22Rv1 (cell line): Measurements from ENCODE around the gene MAGOHB.

Source experiments
- ZFX ChIP-seq: fragments of 450-650 bp; IDR thresholded peaks from 2 replicates; pipeline ENCODE4 v1.6.1; 2017; ENCODE audit warnings: antibody characterized with exemption, borderline replicate concordance
- TF ChIP-seq, protein P1 (sequence below): fragments of 450-650 bp; IDR thresholded peaks from 2 replicates; pipeline ENCODE4 v1.5.1; 2017; ENCODE audit warnings: mild to moderate bottlenecking

DNA sequence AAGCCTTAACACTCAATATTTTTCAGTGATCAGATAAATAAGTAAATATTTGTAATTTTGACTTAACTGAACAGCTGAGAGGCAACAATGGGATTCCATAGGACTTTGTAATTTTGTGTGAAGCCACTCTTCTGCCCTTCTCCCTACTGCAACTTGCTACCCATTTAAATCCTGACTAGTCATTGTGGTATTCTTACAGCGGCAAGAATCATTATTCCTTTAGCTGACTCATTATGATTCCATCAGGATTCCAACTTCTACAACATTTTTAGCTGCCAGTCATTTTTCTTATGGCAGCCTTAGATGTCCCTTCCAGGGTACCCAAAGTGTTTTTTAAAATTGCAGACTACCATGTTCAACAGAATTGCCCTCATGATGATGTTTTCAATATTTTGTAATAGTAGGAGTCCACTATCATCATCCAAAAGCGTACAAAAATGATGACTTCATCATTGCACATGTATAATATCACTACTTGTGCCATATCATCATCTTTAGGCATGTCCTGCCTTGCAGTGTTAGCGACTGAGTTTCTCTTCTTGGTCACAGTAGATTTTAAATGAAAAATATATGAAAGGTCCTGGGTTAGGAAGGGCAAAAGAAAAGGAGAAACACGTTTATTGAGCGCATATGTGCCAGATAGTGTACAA, 5.1 kb upstream of the MAGOHB start:
- TF ChIP-seq, protein P1, sequence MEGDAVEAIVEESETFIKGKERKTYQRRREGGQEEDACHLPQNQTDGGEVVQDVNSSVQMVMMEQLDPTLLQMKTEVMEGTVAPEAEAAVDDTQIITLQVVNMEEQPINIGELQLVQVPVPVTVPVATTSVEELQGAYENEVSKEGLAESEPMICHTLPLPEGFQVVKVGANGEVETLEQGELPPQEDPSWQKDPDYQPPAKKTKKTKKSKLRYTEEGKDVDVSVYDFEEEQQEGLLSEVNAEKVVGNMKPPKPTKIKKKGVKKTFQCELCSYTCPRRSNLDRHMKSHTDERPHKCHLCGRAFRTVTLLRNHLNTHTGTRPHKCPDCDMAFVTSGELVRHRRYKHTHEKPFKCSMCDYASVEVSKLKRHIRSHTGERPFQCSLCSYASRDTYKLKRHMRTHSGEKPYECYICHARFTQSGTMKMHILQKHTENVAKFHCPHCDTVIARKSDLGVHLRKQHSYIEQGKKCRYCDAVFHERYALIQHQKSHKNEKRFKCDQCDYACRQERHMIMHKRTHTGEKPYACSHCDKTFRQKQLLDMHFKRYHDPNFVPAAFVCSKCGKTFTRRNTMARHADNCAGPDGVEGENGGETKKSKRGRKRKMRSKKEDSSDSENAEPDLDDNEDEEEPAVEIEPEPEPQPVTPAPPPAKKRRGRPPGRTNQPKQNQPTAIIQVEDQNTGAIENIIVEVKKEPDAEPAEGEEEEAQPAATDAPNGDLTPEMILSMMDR = no peak
- TF ChIP-seq ZFX = no peak
